ENCODE data around the gene MBNL3.
A peak's percentile ranks its signal among the peaks of the same experiment; 100 is the strongest.
"Not testable (repeated sequence)": the region's sequence is repeated elsewhere in the genome, so short reads cannot be mapped to it uniquely, and the experiment has no call there.

Gene MBNL3

GRCh38 chrX:132474544-132475248, 14.1 kb downstream of the MBNL3 start:
- DNase-seq (ENCODE audit: low spot score): no peak

- DNase-seq (ENCODE audit: low spot score): no peak
Observed at GRCh38 chrX:132472397-132472796, 16.4 kb downstream of the MBNL3 start.

GRCh38 chrX:132470831-132471230, 18.0 kb downstream of the MBNL3 start:
- no peak for DNase-seq (ENCODE audit: low spot score)

- no peak for DNase-seq (ENCODE audit: low spot score)
Observed at GRCh38 chrX:132470179-132470578, 18.7 kb downstream of the MBNL3 start.

- no peak for DNase-seq (ENCODE audit: low spot score)
Observed at GRCh38 chrX:132468454-132468853, 20.4 kb downstream of the MBNL3 start.

GRCh38 chrX:132467989-132468388, 20.8 kb downstream of the MBNL3 start:
- DNase-seq (ENCODE audit: low spot score): no peak

GRCh38 chrX:132467026-132467425, 21.8 kb downstream of the MBNL3 start:
- peak; percentile 34 for DNase-seq (ENCODE audit: low spot score)

- DNase-seq (ENCODE audit: low spot score): no peak
Observed at GRCh38 chrX:132463411-132463810, 25.4 kb downstream of the MBNL3 start.

- DNase-seq (ENCODE audit: low spot score): no peak
Observed at GRCh38 chrX:132461886-132462285, 27.0 kb downstream of the MBNL3 start.

GRCh38 chrX:132452911-132453550, 35.8 kb downstream of the MBNL3 start:
- DNase-seq (ENCODE audit: low spot score): no peak

GRCh38 chrX:132445909-132446308, 42.9 kb downstream of the MBNL3 start:
- DNase-seq (ENCODE audit: low spot score): not testable (repeated sequence)

- no peak for DNase-seq (ENCODE audit: low spot score)
Observed at GRCh38 chrX:132444936-132445335, 43.9 kb downstream of the MBNL3 start.

- DNase-seq (ENCODE audit: low spot score): no peak
Observed at GRCh38 chrX:132443196-132444135, 45.4 kb downstream of the MBNL3 start.

GRCh38 chrX:132442691-132443090, 46.1 kb downstream of the MBNL3 start:
- peak; percentile 4 for DNase-seq (ENCODE audit: low spot score)

- DNase-seq (ENCODE audit: low spot score): no peak
Observed at GRCh38 chrX:132435222-132435621, 53.6 kb downstream of the MBNL3 start.

- DNase-seq (ENCODE audit: low spot score): no peak
Observed at GRCh38 chrX:132433551-132433950, 55.3 kb downstream of the MBNL3 start.

- DNase-seq (ENCODE audit: low spot score): no peak
Observed at GRCh38 chrX:132433001-132433400, 55.8 kb downstream of the MBNL3 start.

GRCh38 chrX:132428896-132429295, 59.9 kb downstream of the MBNL3 start:
- no peak for DNase-seq (ENCODE audit: low spot score)

GRCh38 chrX:132426695-132427281, 62.0 kb downstream of the MBNL3 start:
- peak; percentile 10 for DNase-seq (ENCODE audit: low spot score)

- no peak for DNase-seq (ENCODE audit: low spot score)
Observed at GRCh38 chrX:132425744-132426318, 63.0 kb downstream of the MBNL3 start.

GRCh38 chrX:132423323-132423722, 65.5 kb downstream of the MBNL3 start:
- DNase-seq (ENCODE audit: low spot score): no peak

- no peak for DNase-seq (ENCODE audit: low spot score)
Observed at GRCh38 chrX:132415012-132415411, 73.8 kb downstream of the MBNL3 start.
